Glomerular endothelial cell (primary cell): ENCODE results near the gene XRCC1. TPM values are rescaled to one million over a fixed set of nuclear protein-coding genes. Genes with fewer than 3 reads are reported as not detected.

Experiments used
- DNase-seq: peaks from one replicate; pipeline ENCODE4 v3.0.0-alpha.2; 2011; ENCODE audit warnings: low read depth, low spot score; ENCODE audit errors: extremely low read depth
- total RNA-seq: library from RNA; depleted of rRNA; stranded (reverse); fragments of >200 nt; gene quantifications from 2 replicates; pipeline ENCODE4 v1.2.3, GENCODE V29; 2015

Gene XRCC1
- total RNA-seq, 1 donor from 2014 or later: 34.3 TPM

GRCh38 chr19:43495082-43495481 lies 80.2 kb downstream of the XRCC1 start:
- no peak for DNase-seq

Other genes with a start within 250 kb of the XRCC1 start
- gene CD177, start 221.8 kb downstream of the XRCC1 start, total RNA-seq: 0.06 and 1.0 TPM in 2 replicates
- not detected in 2 replicates for gene TEX101, start 160.6 kb downstream of the XRCC1 start, total RNA-seq
- gene LYPD3, start 109.9 kb downstream of the XRCC1 start, total RNA-seq: not detected in 2 replicates
- gene PHLDB3, start 70.8 kb downstream of the XRCC1 start, total RNA-seq: 8.2 and 9.6 TPM in 2 replicates
- 44.6 and 76.0 TPM in 2 replicates for gene ETHE1, start 48.3 kb downstream of the XRCC1 start, total RNA-seq
- not detected in 2 replicates for gene ZNF575, start 42.3 kb downstream of the XRCC1 start, total RNA-seq
- gene PINLYP, start 274 bp upstream of the XRCC1 start, total RNA-seq: 2.5 TPM in 1 of 2 replicates, not detected in the other
- gene IRGQ, start 20.6 kb upstream of the XRCC1 start, total RNA-seq: 38.3 and 58.3 TPM in 2 replicates
- 8.6 and 11.2 TPM in 2 replicates for gene ZNF576, start 21.1 kb upstream of the XRCC1 start, total RNA-seq
- gene SRRM5, start 36.6 kb upstream of the XRCC1 start, total RNA-seq: 0.29 TPM in 1 of 2 replicates, not detected in the other
- 62.6 and 72.5 TPM in 2 replicates for gene ZNF428, start 44.1 kb upstream of the XRCC1 start, total RNA-seq
- 5.7 and 8.3 TPM in 2 replicates for gene CADM4, start 64.3 kb upstream of the XRCC1 start, total RNA-seq
- 99.7 and 140 TPM in 2 replicates for gene PLAUR, start 94.6 kb upstream of the XRCC1 start, total RNA-seq
- not detected in 2 replicates for gene IRGC, start 140.5 kb upstream of the XRCC1 start, total RNA-seq
- gene SMG9, start 179.4 kb upstream of the XRCC1 start, total RNA-seq: 21.3 and 24.5 TPM in 2 replicates
- 0.10 and 0.23 TPM in 2 replicates for gene KCNN4, start 205.4 kb upstream of the XRCC1 start, total RNA-seq
- 0.93 and 2.7 TPM in 2 replicates for gene LYPD5, start 226.9 kb upstream of the XRCC1 start, total RNA-seq